GM18873 (cell line): ENCODE measurements around the gene CPA5.

Experiments used
- ATAC-seq: cut with Tn5 transposase; IDR thresholded peaks from one replicate; pipeline ENCODE4 v1.9.1; 2021; ENCODE audit warnings: mild to moderate bottlenecking, moderate library complexity, moderate number of reproducible peaks; ENCODE audit not compliant: unreplicated experiment, low FRiP score

The CPA5 gene

DNA sequence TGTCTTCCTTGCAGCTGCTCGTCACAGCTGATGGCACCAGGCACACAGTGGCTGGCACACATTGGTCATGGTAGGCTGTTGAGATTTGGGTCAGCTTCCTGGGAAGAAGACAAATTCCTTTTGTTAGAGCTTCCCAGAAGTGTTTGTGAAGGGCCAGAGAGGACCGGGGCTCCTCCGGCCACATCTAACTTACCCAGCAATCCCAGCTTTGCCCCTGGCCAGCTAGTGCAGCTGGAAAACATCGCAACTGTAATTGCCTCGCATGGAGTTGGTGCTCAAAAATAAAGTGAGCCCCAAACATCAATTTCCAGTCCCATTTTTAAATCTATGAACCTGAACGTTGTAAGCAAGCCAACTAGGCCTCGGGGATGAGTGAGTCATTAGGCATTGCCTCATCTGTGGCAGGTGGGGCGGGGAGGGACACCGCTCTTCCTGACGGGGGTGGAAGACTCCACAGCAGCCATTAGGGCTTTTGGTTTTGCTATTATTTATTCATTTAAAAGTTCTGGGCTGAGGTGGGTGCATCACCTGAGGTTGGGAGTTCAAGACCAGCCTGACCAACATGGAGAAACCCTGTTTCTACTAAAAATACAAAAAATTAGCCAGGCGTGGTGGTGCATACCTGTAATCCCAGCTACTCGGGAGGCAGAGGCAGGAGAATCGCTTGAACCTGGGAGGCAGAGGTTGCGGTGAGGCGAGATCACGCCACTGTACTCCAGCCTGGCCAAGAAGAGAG is 12.4 kb downstream of the CPA5 start:
- no peak for ATAC-seq

GRCh38 chr7:130358471-130358870 is 13.9 kb downstream of the CPA5 start:
- ATAC-seq: no peak

GRCh38 chr7:130359276-130359857 is 14.8 kb downstream of the CPA5 start:
- no peak for ATAC-seq

DNA sequence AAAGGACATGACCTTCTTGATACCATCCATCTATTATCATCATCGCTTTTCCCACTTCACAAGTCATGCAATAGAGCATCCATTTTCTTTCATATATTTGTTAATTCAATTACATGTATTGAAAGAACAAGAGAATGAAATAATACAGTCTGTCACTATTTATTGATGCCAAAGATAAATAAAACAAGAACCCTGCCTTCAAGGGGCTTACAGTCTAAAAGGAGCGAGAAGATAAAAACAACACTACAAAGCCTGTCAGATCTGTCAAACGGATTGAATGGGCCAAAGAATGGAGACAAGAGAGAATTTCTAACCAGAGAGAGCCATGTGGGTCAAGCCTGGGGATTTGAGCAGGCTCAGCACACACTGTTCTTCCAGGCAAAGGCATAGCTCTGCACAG is 15.9 kb downstream of the CPA5 start:
- no peak for ATAC-seq

DNA sequence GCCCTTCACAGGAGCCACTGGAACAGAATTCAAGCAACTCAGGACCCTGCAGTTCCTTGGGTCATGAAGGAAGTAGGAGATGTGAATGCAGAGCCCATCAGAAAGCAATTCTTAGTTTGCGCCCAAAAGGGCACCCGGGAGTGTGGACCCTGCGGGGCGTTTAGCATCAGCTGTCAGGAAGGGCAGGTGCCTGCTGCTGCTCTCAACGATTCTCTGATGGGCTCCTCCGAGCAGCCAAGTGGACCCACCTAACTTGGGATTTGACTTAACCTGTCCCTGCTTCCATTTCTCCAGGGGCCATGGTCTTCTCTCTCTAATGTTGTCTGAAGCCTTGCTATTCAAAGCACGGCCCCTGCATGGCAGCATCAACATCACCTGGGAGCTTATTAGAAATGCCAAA is 17.1 kb downstream of the CPA5 start:
- no peak for ATAC-seq

DNA sequence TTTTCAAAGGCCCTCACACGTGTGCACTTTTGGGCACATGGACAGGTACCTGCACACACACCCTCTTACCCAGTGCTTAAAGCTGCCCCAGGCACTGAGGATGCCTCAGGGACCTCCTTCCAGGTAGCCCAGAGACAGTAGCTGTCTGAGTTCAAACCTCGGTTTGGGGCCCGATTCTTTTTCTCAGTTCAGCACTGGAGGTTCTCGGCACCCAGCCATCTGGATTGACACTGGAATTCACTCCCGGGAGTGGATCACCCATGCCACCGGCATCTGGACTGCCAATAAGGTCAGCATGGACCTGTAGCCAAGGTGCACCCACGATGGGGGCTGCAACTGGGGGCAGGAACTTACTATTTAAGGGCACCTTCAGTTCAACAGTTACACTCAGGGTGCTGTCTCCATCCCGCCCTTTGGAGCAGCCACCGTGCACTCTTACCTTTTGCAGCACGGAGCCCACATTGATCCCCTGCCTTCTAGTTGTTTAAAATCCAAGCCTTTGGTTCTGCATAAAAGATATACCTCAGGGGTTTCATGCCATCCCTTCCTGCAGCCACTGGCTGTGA is 17.7 kb downstream of the CPA5 start:
- no peak for ATAC-seq

- ATAC-seq: no peak
Measured at GRCh38 chr7:130363026-130363847, 18.6 kb downstream of the CPA5 start.

- ATAC-seq: no peak
Measured at GRCh38 chr7:130364451-130364850, 19.8 kb downstream of the CPA5 start.

GRCh38 chr7:130365088-130365487 is 20.5 kb downstream of the CPA5 start:
- no peak for ATAC-seq

GRCh38 chr7:130365511-130366441 is 21.2 kb downstream of the CPA5 start:
- ATAC-seq: peak; percentile 78

DNA sequence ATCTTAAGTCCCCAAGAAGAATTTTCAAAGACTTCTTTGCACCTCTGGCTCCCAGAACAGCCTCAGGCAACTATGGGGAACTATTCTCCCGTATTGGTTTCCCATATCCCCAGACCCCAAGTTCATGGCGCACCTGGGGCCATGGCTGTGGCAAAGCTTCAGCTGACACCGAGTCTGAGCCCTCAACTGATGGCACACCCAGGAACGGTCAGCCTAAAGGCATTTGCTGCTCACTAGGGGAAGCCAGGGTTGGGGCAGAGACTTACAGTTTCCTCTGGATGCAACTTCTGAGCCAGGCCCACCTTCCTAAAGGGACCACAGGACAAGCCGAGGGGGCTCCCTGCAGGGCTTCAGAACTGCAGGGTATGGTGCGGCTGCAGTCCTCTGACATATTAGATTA is 21.9 kb downstream of the CPA5 start:
- ATAC-seq: no peak

GRCh38 chr7:130367088-130367755 is 22.6 kb downstream of the CPA5 start:
- ATAC-seq: no peak

DNA sequence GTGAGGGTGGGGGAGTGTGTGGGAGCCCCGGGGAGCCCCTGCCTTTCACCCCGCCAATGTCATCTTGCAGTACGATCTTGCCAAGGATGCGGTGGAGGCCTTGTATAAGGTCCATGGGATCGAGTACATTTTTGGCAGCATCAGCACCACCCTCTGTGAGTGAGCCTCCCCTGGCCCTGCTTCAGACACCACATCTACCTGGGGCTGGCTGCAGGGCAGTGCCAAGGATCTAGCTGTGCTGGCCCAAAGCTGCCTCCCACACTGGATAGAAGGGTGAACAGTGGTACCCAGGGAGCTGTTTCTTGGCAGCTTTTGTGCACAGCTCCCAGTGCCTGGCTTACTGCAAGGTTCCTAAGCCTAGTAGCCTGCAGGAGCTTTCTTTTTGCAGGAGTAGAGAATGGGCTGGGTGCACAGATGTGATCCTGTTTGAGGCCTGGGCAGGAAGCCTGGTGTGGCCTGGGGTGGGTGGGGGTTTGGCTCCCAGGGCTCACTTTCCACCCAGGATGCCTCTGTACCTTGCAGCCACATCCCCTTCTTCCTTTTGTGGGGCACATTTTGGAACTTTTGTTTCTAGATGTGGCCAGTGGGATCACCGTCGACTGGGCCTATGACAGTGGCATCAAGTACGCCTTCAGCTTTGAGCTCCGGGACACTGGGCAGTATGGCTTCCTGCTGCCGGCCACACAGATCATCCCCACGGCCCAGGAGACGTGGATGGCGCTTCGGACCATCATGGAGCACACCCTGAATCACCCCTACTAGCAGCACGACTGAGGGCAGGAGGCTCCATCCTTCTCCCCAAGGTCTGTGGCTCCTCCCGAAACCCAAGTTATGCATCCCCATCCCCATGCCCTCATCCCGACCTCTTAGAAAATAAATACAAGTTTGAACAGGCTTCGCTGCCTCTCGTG is 23.5 kb downstream of the CPA5 start:
- no peak for ATAC-seq

DNA sequence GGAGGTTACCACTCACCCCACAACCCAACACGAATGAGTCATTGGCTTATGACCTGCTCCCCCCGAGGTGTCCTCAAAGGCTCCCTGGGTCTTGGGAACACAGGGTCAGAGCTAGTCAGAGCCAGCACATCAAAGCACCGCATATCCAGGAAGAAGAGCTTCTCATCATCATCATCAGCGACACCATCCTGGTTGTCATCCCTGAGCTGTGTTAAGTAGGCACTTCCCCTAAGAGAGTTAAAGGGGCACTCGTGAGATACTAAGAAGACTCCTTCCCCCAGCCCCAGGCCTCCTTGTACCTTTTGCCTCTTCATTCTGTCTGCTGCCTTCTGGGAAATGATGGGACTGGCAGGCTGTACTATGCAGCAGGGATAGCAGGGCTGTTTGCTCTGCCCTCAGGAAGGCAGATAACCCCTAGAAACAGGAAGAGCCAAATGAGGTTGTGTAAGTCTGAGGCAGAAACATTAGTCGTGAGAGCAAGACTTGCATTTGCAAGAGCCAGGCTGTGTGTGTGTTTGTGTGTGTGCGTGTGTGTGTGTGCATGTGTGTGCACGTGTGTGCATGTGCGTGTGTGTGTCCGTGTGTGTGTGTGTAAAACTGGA is 24.6 kb downstream of the CPA5 start:
- ATAC-seq: no peak

DNA sequence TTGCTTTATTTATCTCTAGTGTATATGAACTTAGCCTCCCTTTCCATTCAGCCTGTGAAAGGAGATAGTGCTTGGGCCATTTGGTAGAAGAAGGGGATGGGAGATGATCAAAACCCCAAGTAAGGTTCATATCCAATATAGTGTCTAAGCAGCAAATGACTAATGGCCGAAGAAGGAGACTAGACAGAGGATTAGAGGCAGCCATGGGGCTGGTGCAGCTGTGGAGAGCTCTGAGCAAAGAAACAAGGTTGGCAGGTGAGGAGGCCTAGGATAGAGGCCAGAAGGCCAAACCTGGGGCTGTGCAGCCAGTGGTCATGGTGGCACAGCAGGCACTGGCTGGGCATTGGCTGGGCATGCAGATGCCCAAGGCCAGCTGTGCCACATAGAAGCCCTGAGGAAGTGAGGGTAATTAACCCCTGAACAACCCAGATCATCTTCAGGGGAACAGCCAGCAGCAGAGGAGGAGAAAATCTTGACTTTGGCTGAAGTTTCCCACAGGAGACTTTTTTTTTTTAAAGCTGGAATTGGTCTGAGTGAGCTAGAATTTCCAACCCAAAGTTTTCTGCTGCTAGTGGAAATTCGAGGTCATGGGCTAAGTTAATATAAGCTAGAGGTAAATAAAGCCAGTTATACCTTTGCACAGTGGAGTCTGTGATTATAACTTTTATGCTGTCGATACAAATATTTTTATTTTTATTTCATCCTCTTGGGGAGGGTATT is 25.4 kb downstream of the CPA5 start:
- ATAC-seq: no peak

- ATAC-seq: no peak
Measured at GRCh38 chr7:130371046-130371445, 26.4 kb downstream of the CPA5 start.

GRCh38 chr7:130372402-130373165 is 28.0 kb downstream of the CPA5 start:
- ATAC-seq: no peak
